Endothelial cell of umbilical vein (primary cell): Measurements from ENCODE around the gene CYTH2. TPM values are rescaled to one million over a fixed set of nuclear protein-coding genes. Genes with fewer than 3 reads are reported as not detected.

Experiments used
- BruUV-seq: library from RNA; stranded (reverse); fragments of 400-500 nt; replicated peaks from 2 replicates; lab custom pipeline; 2021; lab: Mats Ljungman, UMichigan
- CTCF ChIA-PET: fragments of 300-600, 350-600 bp; sonication (Branson Sonifier 250); formaldehyde crosslinking; loops from one replicate; lab custom pipeline; 2021; ENCODE audit warnings: antibody characterized with exemption, inconsistent platforms; lab: Charles Lee
- POLR2A ChIA-PET: fragments of 300-600, 350-600 bp; sonication (Branson Sonifier 250); formaldehyde crosslinking; loops from one replicate; lab custom pipeline; 2021; ENCODE audit warnings: antibody characterized with exemption, inconsistent platforms; lab: Charles Lee
- DNase-seq: peaks from one replicate; pipeline ENCODE4 v3.0.0-alpha.2; 2011; ENCODE audit warnings: low read depth, low spot score
- FAIRE-seq: peaks from 2 replicates; lab custom pipeline; 2011; peaks lifted over from hg19 to GRCh38; lab: Jason Lieb, UNC
- H2AFZ ChIP-seq: 2 replicates; pipeline ENCODE4 v1.6.0; 2012; ENCODE audit warnings: low read depth, low read length, control low read depth, inconsistent platforms
- H3K27ac ChIP-seq: 2 replicates; pipeline ENCODE4 v1.5.1; 2011; ENCODE audit warnings: low read depth, mild to moderate bottlenecking, control low read depth, low read length, moderate library complexity; ENCODE audit not compliant: insufficient read depth
- H3K27me3 ChIP-seq, 2 experiments: 2 replicates each; pipeline versions ENCODE4 v1.6.0 to v1.6.1; 2011; ENCODE audit warnings: low read length in 2 of 2, mixed read lengths in 1 of 2; ENCODE audit not compliant: control insufficient read depth in 2 of 2, insufficient read depth in 2 of 2
- H3K36me3 ChIP-seq, 2 experiments: 2 replicates in 1 of 2; 3 replicates in 1 of 2; pipeline ENCODE4 v1.5.1; 2011; ENCODE audit warnings: low read length in 2 of 2, mild to moderate bottlenecking in 1 of 2, moderate library complexity in 1 of 2; ENCODE audit not compliant: control insufficient read depth in 2 of 2, insufficient read depth in 2 of 2; ENCODE audit errors: extremely low read depth in 1 of 2
- H3K4me1 ChIP-seq: 3 replicates; pipeline ENCODE4 v1.5.1; 2011; ENCODE audit warnings: mild to moderate bottlenecking, low read length; ENCODE audit not compliant: control insufficient read depth, insufficient read depth; ENCODE audit errors: extremely low read depth
- H3K4me2 ChIP-seq: 2 replicates; pipeline ENCODE4 v1.6.1; 2011; ENCODE audit warnings: low read length, control low read depth, mixed read lengths; ENCODE audit not compliant: insufficient read depth
- H3K4me3 ChIP-seq, 3 experiments: fragments of 200-600 bp in 1 of 3; sonication (generic), shearing (Covaris generic) in 1 of 3; replicated peaks in 1 of 3; 2 replicates each; pipeline ENCODE4 v1.5.1; 2011 to 2016; ENCODE audit warnings: control low read depth in 3 of 3, low read length in 3 of 3, mild to moderate bottlenecking in 2 of 3, inconsistent platforms in 1 of 3, low read depth in 1 of 3, moderate library complexity in 1 of 3; ENCODE audit not compliant: insufficient read depth in 1 of 3
- H3K79me2 ChIP-seq: 2 replicates; pipeline ENCODE4 v1.6.0; 2012; ENCODE audit warnings: low read length, inconsistent platforms; ENCODE audit not compliant: control insufficient read depth, insufficient read depth
- H3K9ac ChIP-seq: replicated peaks from 2 replicates; pipeline ENCODE3; 2011; ENCODE audit warnings: low read length, control low read depth; ENCODE audit not compliant: insufficient read depth; ENCODE audit errors: extremely low read depth
- H3K9me1 ChIP-seq: replicated peaks from 3 replicates; pipeline ENCODE4 v1.6.0; 2011; ENCODE audit warnings: mild to moderate bottlenecking, low read length; ENCODE audit not compliant: control insufficient read depth, insufficient read depth; ENCODE audit errors: extremely low read depth
- H3K9me3 ChIP-seq: replicated peaks from 2 replicates; pipeline ENCODE4 v1.5.1; 2012; ENCODE audit warnings: low read length, inconsistent platforms; ENCODE audit not compliant: control insufficient read depth, insufficient read depth
- H4K20me1 ChIP-seq: replicated peaks from 2 replicates; pipeline ENCODE3; 2011; ENCODE audit warnings: mild to moderate bottlenecking, low read length; ENCODE audit not compliant: control insufficient read depth, insufficient read depth; ENCODE audit errors: extremely low read depth
- CTCF ChIP-seq, 2 donors: IDR thresholded peaks; 1 replicate in 1 of 2; 2 replicates in 1 of 2; pipeline ENCODE4 v1.5.1; 2011; ENCODE audit warnings: low read length in 2 of 2, mild to moderate bottlenecking in 2 of 2, moderate library complexity in 2 of 2, control low read depth in 1 of 2, inconsistent platforms in 1 of 2, low read depth in 1 of 2; ENCODE audit not compliant: insufficient read depth in 1 of 2; ENCODE audit errors: extremely low read depth in 1 of 2
- EZH2 ChIP-seq: IDR thresholded peaks from 2 replicates; pipeline ENCODE4 v1.6.1; 2012; ENCODE audit warnings: borderline replicate concordance, low read depth, mild to moderate bottlenecking, moderate library complexity, low read length, inconsistent platforms; ENCODE audit not compliant: severe bottlenecking
- FOS ChIP-seq: IDR thresholded peaks from 2 replicates; pipeline ENCODE4 v1.6.1; 2011; ENCODE audit warnings: mild to moderate bottlenecking, low read length, moderate library complexity, borderline replicate concordance; ENCODE audit not compliant: insufficient read depth
- GATA2 ChIP-seq: IDR thresholded peaks from 2 replicates; pipeline ENCODE4 v1.7.0; 2011; ENCODE audit warnings: low read depth, mild to moderate bottlenecking, moderate library complexity, mixed read lengths, low read length; ENCODE audit not compliant: insufficient read length, insufficient read depth
- JUN ChIP-seq: IDR thresholded peaks from 2 replicates; pipeline ENCODE4 v1.6.1; 2011; ENCODE audit warnings: borderline replicate concordance, low read depth; ENCODE audit not compliant: insufficient read length, insufficient read depth
- MAX ChIP-seq: IDR thresholded peaks from 2 replicates; pipeline ENCODE4 v1.6.1; 2011; ENCODE audit not compliant: insufficient read depth, insufficient read length
- MYC ChIP-seq: IDR thresholded peaks from one replicate; pipeline ENCODE4 v1.6.1; 2011; ENCODE audit warnings: mild to moderate bottlenecking, low read depth, low read length
- POLR2A ChIP-seq: IDR thresholded peaks from 2 replicates; pipeline ENCODE4 v1.6.1; 2012; ENCODE audit warnings: low read depth, mild to moderate bottlenecking, control low read depth, low read length
- POLR2AphosphoS5 ChIP-seq: IDR thresholded peaks from 2 replicates; pipeline ENCODE4 v1.6.1; 2012; ENCODE audit warnings: low read depth, mild to moderate bottlenecking, control low read depth, low read length, moderate library complexity; ENCODE audit not compliant: insufficient read depth
- dilution Hi-C: fragments of 300-500 bp; cut with MboI; formaldehyde crosslinking; loops from one replicate; pipeline ENCODE4 v1.15.0; 2019; ENCODE audit warnings: low sequenced_read_pairs; ENCODE audit not compliant: extremely low pct_ligation_motif_present
- intact Hi-C: fragments of 100-400 bp; cut with micrococcal nuclease; formaldehyde crosslinking; loops from one replicate; pipeline ENCODE4 v1.10.0; 2022
- polyA plus RNA-seq, 4 experiments: library from polyadenylated mRNA; depleted of rRNA in 3 of 4; stranded (reverse) in 3 of 4; unstranded in 1 of 4; fragments of >200 nt; gene quantifications; 2 replicates each; pipeline versions ENCODE4 v1.2.1 to v1.2.3, GENCODE V29; 2011 to 2012; ENCODE audit warnings: missing spikeins in 1 of 4
- total RNA-seq: library from RNA; stranded (reverse); gene quantifications from 2 replicates; pipeline ENCODE4 v1.2.3, GENCODE V29; 2021

The CYTH2 gene
- total and polyA plus RNA-seq, 2 donors (not counting 3 experiments of a cell fraction or from before 2014, with no cell fraction given), result 98.4 to 119 TPM

GRCh38 chr19:48455171-48455907 is 13.8 kb upstream of the CYTH2 start, which contains the start of gene KCNJ14:
TSS of gene KCNJ14 (plus strand) at chr19:48455574. CDS start at chr19:48461725, 6,151 bp downstream.
- Histone ChIP-seq H3K79me2 (peaks cover 4% of the 10 kb centered on the region), H3K36me3 (peaks cover 4 to 31% of the 10 kb centered on the region in 2 experiments)
- dilution Hi-C loops, result no loop called here

GRCh38 chr19:48455908-48456562 is 13.1 kb upstream of the CYTH2 start:
- H3K79me2 ChIP-seq, result peaks cover 4% of the 10 kb centered on the region
- CTCF ChIA-PET, result no interaction called here
- H3K9ac ChIP-seq, result no peak overlapping the region

More at GRCh38 chr19:48455171-48455907, 13.8 kb upstream of the CYTH2 start, which contains the start of gene KCNJ14:
- H3K27ac ChIP-seq, result no peak within 1 kb of the TSS
- ChIA-PET CTCF (no interaction called here), POLR2A (no interaction called here)
- H3K4me2 ChIP-seq, result no peak within 1 kb of the TSS
- H3K9me3 ChIP-seq, result no peaks in the 10 kb centered on the region
- H3K4me3 ChIP-seq, result no peak within 1 kb of the TSS
- H3K9ac ChIP-seq, result no peak within 1 kb of the TSS
- no TSS peak for BruUV-seq
- no peak for FAIRE-seq
- no peaks in the 10 kb centered on the region for H3K4me1 ChIP-seq
- DNase-seq, result no peak
- intact Hi-C loops, result no loop called here
- TF ChIP-seq FOS, result no peak
- no peak for TF ChIP-seq MAX
- no peak for TF ChIP-seq POLR2A
- no peaks in the 10 kb centered on the region for H3K27me3 ChIP-seq
- no peaks in the 10 kb centered on the region for H4K20me1 ChIP-seq
- no peak within 1 kb of the TSS for H2AFZ ChIP-seq
- no peaks in the 10 kb centered on the region for H3K9me1 ChIP-seq

More at GRCh38 chr19:48455908-48456562, 13.1 kb upstream of the CYTH2 start:
- Histone ChIP-seq H3K9me1 (no peaks in the 10 kb centered on the region), H3K4me3 (no peak overlapping the region), H3K9me3 (no peaks in the 10 kb centered on the region), H3K27me3 (no peaks in the 10 kb centered on the region), H3K27ac (no peak overlapping the region), H3K4me1 (no peaks in the 10 kb centered on the region), H2AFZ (no peak overlapping the region), H3K36me3 (peaks cover 4 to 25% of the 10 kb centered on the region in 2 experiments), H4K20me1 (no peaks in the 10 kb centered on the region), H3K4me2 (no peak overlapping the region)
- TF ChIP-seq POLR2A (no peak), CTCF (IDR thresholded peaks at IDR 0.05; ENCODE audit: extremely low read depth in 1 of 2, insufficient read depth in 1 of 2, low read depth in 1 of 2, low read length in 2 of 2) (no peak), MYC (no peak), GATA2 (no peak), FOS (no peak), POLR2AphosphoS5 (no peak), JUN (no peak), EZH2 (no peak), MAX (no peak)
- dilution Hi-C loops, result no loop called here
- intact Hi-C loops, result no loop called here
- BruUV-seq, result no TSS peak
- POLR2A ChIA-PET, result no interaction called here
- DNase-seq (no peak), FAIRE-seq (no peak)
